HepG2 (cell line): ENCODE measurements around the gene CD70. TPM values are rescaled to one million over a fixed set of nuclear protein-coding genes. Genes with fewer than 3 reads are reported as not detected.

Experiments used
- ATAC-seq: fragments of 200-7000 bp; cut with Tn5 transposase; 3 replicates; pipeline ENCODE4 v1.9.1; 2020; ENCODE audit warnings: mild to moderate bottlenecking, moderate library complexity
- BruUV-seq: library from RNA; stranded (reverse); fragments of 400-500 nt; replicated peaks from 2 replicates; lab custom pipeline; 2021; lab: Mats Ljungman, UMichigan
- CTCF ChIA-PET: fragments of 300-600 bp; formaldehyde crosslinking; extraction: SDS; loops from one replicate; lab custom pipeline; 2021; ENCODE audit warnings: low total read pairs, inconsistent platforms, low intra/inter-chr PET ratio; lab: Yijun Ruan, JAX
- POLR2A ChIA-PET: fragments of 350-600 bp; sonication (Branson Sonifier 250); formaldehyde crosslinking; loops from one replicate; lab custom pipeline; 2020; ENCODE audit warnings: antibody characterized with exemption, inconsistent platforms; lab: Yijun Ruan, JAX
- DNase-seq: peaks from one replicate; pipeline ENCODE4 v3.0.0-alpha.2; 2015; ENCODE audit warnings: low spot score
- FAIRE-seq: peaks from 3 replicates; lab custom pipeline; 2011; peaks lifted over from hg19 to GRCh38; lab: Jason Lieb, UNC
- H2AFZ ChIP-seq: one replicate; pipeline ENCODE4 v1.6.1; 2011; ENCODE audit warnings: low read length, inconsistent platforms
- H3K27ac ChIP-seq: fragments of 300-600 bp; 3 replicates; pipeline ENCODE4 v1.8.0; 2011; ENCODE audit warnings: mixed run types, mild to moderate bottlenecking, mixed read lengths, low read length, inconsistent platforms; ENCODE audit not compliant: insufficient read depth; ENCODE audit errors: extremely low read length
- H3K27me3 ChIP-seq, 2 experiments: fragments of 200-600 bp in 1 of 2; 2 replicates in 1 of 2; 3 replicates in 1 of 2; pipeline versions ENCODE4 v1.6.0 to v1.8.0; 2011; ENCODE audit warnings: low read length in 2 of 2, mild to moderate bottlenecking in 2 of 2, moderate library complexity in 2 of 2, inconsistent platforms in 1 of 2; ENCODE audit not compliant: insufficient read depth in 2 of 2, control insufficient read depth in 1 of 2
- H3K36me3 ChIP-seq, 2 experiments: fragments of 200-600 bp in 1 of 2; replicated peaks in 1 of 2; 2 replicates in 1 of 2; 3 replicates in 1 of 2; pipeline versions ENCODE4 v1.5.1 to v1.8.0; 2011; ENCODE audit warnings: low read length in 2 of 2, inconsistent platforms in 1 of 2; ENCODE audit not compliant: insufficient read depth in 2 of 2, control insufficient read depth in 1 of 2
- H3K4me1 ChIP-seq: 2 replicates; pipeline ENCODE4 v1.5.1; 2012; ENCODE audit warnings: low read length, inconsistent platforms; ENCODE audit not compliant: insufficient read depth
- H3K4me2 ChIP-seq: 2 replicates; pipeline ENCODE4 v1.6.0; 2011; ENCODE audit warnings: low read depth, low read length, inconsistent platforms
- H3K4me3 ChIP-seq, 3 experiments: fragments of 200-600 bp in 1 of 3; sonication (generic), shearing (Covaris generic) in 1 of 3; replicated peaks in 1 of 3; 2 replicates each; pipeline ENCODE4 v1.5.1; 2011 to 2016; ENCODE audit warnings: low read length in 3 of 3, inconsistent platforms in 2 of 3, low read depth in 2 of 3, mild to moderate bottlenecking in 2 of 3, control low read depth in 1 of 3, mixed read lengths in 1 of 3; ENCODE audit not compliant: insufficient read depth in 1 of 3
- H3K79me2 ChIP-seq: one replicate; pipeline ENCODE4 v1.6.1; 2011; ENCODE audit warnings: low read length, inconsistent platforms; ENCODE audit not compliant: insufficient read depth
- H3K9ac ChIP-seq: 2 replicates; pipeline ENCODE4 v1.6.0; 2011; ENCODE audit warnings: mild to moderate bottlenecking, low read depth, low read length, inconsistent platforms; ENCODE audit not compliant: insufficient read depth
- H3K9me3 ChIP-seq: 2 replicates; pipeline ENCODE4 v1.5.1; 2012; ENCODE audit warnings: mild to moderate bottlenecking, low read length
- H4K20me1 ChIP-seq: 2 replicates; pipeline ENCODE4 v1.6.0; 2011; ENCODE audit warnings: inconsistent platforms, mild to moderate bottlenecking, low read length, moderate library complexity; ENCODE audit not compliant: insufficient read depth
- FOXA1 ChIP-seq, 2 experiments: fragments of 450-650 bp in 1 of 2; sonication (generic) in 1 of 2; formaldehyde crosslinking in 1 of 2; IDR thresholded peaks; 2 replicates each; pipeline versions ENCODE4 v1.4.0 to v1.6.1; 2016 to 2020; ENCODE audit warnings: missing genetic modification reagents in 1 of 2
- FOXA3 ChIP-seq: IDR thresholded peaks from 2 replicates; pipeline ENCODE4 v1.6.1; 2016; ENCODE audit warnings: missing genetic modification reagents, missing compliant biosample characterization
- KDM1A ChIP-seq: IDR thresholded peaks from 2 replicates; pipeline ENCODE4 v1.6.1; 2016; ENCODE audit warnings: missing compliant biosample characterization
- MED13 ChIP-seq: sonication (generic); formaldehyde crosslinking; IDR thresholded peaks from 2 replicates; pipeline ENCODE4 v1.5.0; 2020; ENCODE audit warnings: missing genetic modification reagents
- NCOA2 ChIP-seq: sonication (generic); formaldehyde crosslinking; IDR thresholded peaks from 2 replicates; pipeline ENCODE4 v1.8.0; 2022; ENCODE audit warnings: inconsistent platforms
- NFYB ChIP-seq: sonication (generic); formaldehyde crosslinking; IDR thresholded peaks from 2 replicates; pipeline ENCODE4 v1.4.0; 2020; ENCODE audit warnings: missing genetic modification reagents
- NPAS2 ChIP-seq: sonication (generic); formaldehyde crosslinking; IDR thresholded peaks from 2 replicates; pipeline ENCODE4 v1.8.0; 2022; ENCODE audit warnings: mild to moderate bottlenecking, missing genetic modification reagents, borderline replicate concordance
- NR2F1 ChIP-seq, 2 experiments: fragments of 450-650 bp in 1 of 2; formaldehyde crosslinking in 1 of 2; IDR thresholded peaks; 2 replicates each; pipeline versions ENCODE4 v1.5.0 to v1.6.1; 2016 to 2020; ENCODE audit warnings: mild to moderate bottlenecking in 1 of 2, missing compliant biosample characterization in 1 of 2, missing genetic modification reagents in 1 of 2, moderate library complexity in 1 of 2
- SMAD9 ChIP-seq: sonication (generic); formaldehyde crosslinking; IDR thresholded peaks from 2 replicates; pipeline ENCODE4 v1.5.1; 2020; ENCODE audit warnings: mild to moderate bottlenecking, missing genetic modification reagents
- ZBTB21 ChIP-seq: sonication (generic); formaldehyde crosslinking; IDR thresholded peaks from 2 replicates; pipeline ENCODE4 v1.4.0; 2020; ENCODE audit warnings: missing genetic modification reagents
- ZBTB49 ChIP-seq: sonication (generic); formaldehyde crosslinking; IDR thresholded peaks from 2 replicates; pipeline ENCODE4 v1.4.0; 2020; ENCODE audit warnings: missing genetic modification reagents, borderline replicate concordance
- ZFP36L2 ChIP-seq: sonication (generic); formaldehyde crosslinking; IDR thresholded peaks from 2 replicates; pipeline ENCODE4 v1.4.0; 2020; ENCODE audit warnings: missing genetic modification reagents
- ZNF253 ChIP-seq: sonication (generic); formaldehyde crosslinking; IDR thresholded peaks from 2 replicates; pipeline ENCODE4 v1.8.0; 2022; ENCODE audit warnings: mild to moderate bottlenecking, missing genetic modification reagents, borderline replicate concordance
- ZNF432 ChIP-seq: sonication (generic); formaldehyde crosslinking; IDR thresholded peaks from 2 replicates; pipeline ENCODE4 v1.5.0; 2020; ENCODE audit warnings: missing genetic modification reagents, mild to moderate bottlenecking, borderline replicate concordance
- ZNF484 ChIP-seq: sonication (generic); formaldehyde crosslinking; IDR thresholded peaks from 2 replicates; pipeline ENCODE4 v1.5.1; 2020; ENCODE audit warnings: mild to moderate bottlenecking, low read depth, missing genetic modification reagents, borderline replicate concordance
- WGBS: methylation state at CpG from one replicate; pipeline ENCODE4 v1.1.6; 2017; ENCODE audit warnings: low lambda C conversion rate; 5-methylcytosine and 5-hydroxymethylcytosine counted together
- in situ Hi-C: cut with HindIII; loops from 2 replicates; pipeline ENCODE4 v1.10.0; 2017; ENCODE audit warnings: low pct_unique_long_range_greater_than_20kb; ENCODE audit not compliant: extremely low pct_ligation_motif_present
- intact Hi-C: fragments of 100-400 bp; cut with micrococcal nuclease; formaldehyde crosslinking; loops from one replicate; pipeline ENCODE4 v1.10.0; 2022; ENCODE audit not compliant: unreplicated experiment
- polyA plus RNA-seq, 8 experiments: library from polyadenylated mRNA; depleted of rRNA in 3 of 8; stranded (reverse) in 7 of 8; unstranded in 1 of 8; fragments of >200 nt; fragmentation: Illumina TruSeq in 4 of 8; extraction: Trizol in 4 of 8; gene quantifications; 2 replicates each; pipeline versions ENCODE4 v1.2.1 to v1.2.3, GENCODE V29; 2011 to 2016; ENCODE audit warnings: low read depth in 4 of 8, missing spikeins in 1 of 8, mixed read lengths in 1 of 8; ENCODE audit not compliant: insufficient read depth in 1 of 8
- total RNA-seq, 5 experiments: library from RNA; depleted of rRNA; stranded (reverse); fragments of >200 nt; fragmentation: Illumina TruSeq; extraction: Trizol; gene quantifications; 2 replicates each; pipeline ENCODE4 v1.2.3, GENCODE V29; 2016; ENCODE audit warnings: low read depth in 1 of 5
- TF ChIP-seq, protein P1 (sequence below): sonication (generic); formaldehyde crosslinking; IDR thresholded peaks from 2 replicates; pipeline ENCODE4 v1.4.0; 2020; ENCODE audit warnings: missing genetic modification reagents, mild to moderate bottlenecking, borderline replicate concordance
- TF ChIP-seq, protein P2 (sequence below): sonication (generic); formaldehyde crosslinking; IDR thresholded peaks from 2 replicates; pipeline ENCODE4 v1.4.0; 2020; ENCODE audit warnings: missing genetic modification reagents

Gene CD70
- total and polyA plus RNA-seq, 2 of the 13 experiments (the other 11 are each of a cell fraction or from before 2014, with no cell fraction given): 0.13 TPM; not detected in 1

DNA sequence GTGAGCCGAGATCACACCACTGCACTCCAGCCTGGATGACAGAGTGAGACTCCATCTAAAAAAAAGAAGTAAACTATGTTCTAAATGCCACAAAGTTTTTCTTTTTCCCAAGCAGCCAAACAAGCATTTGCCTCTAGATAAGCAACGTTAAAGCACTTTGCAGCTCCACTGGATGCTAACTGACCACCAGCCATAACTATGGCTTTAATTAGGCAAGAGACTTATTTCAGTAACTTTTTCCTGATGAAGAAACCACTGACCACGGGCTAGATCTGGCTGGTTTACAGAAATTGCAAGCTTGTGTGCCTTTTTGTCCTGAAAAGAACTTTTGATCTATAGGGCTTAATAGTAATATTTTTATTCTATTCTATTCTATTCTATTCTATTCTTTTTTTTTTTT lies 22.1 kb downstream of the CD70 start (continued):
- no peak for TF ChIP-seq MED13 (CRISPR knock-in tag)
- TF ChIP-seq ZFP36L2 (CRISPR knock-in tag): no peak
- no peak for TF ChIP-seq ZBTB49 (CRISPR knock-in tag)
- TF ChIP-seq, protein P1, sequence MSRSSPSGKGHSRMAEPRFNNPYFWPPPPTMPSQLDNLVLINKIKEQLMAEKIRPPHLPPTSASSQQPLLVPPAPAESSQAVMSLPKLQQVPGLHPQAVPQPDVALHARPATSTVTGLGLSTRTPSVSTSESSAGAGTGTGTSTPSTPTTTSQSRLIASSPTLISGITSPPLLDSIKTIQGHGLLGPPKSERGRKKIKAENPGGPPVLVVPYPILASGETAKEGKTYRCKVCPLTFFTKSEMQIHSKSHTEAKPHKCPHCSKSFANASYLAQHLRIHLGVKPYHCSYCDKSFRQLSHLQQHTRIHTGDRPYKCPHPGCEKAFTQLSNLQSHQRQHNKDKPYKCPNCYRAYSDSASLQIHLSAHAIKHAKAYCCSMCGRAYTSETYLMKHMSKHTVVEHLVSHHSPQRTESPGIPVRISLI (CRISPR knock-in tag): no peak
- no peak for TF ChIP-seq ZNF484 (CRISPR knock-in tag)
- TF ChIP-seq, all 625 proteins: peak for 0

DNA sequence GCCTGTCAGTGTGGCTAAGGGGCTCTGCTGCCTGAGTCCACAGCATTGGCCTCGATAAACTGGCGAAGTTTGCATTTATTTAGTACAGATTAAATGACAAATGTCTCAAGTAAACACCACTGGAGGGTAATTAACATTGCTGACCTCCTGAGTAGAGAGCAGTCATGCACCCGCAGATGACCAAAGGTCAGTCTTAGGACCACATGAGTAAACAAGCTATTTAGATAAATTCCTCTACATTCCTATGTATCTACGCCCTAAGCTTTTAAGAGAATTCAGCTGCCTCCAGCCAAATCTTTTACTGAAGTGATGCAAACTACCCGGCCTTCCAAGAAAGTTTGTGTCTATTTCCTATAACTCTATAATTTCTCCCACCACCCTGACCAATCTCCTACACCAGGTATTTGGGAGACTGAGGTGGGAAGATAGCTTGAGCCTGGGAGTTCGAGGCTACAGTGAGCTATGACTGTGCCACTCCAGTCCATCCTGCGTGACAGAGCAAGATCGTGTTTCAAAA lies 22.9 kb downstream of the CD70 start:
- BruUV-seq: no TSS peak
- FAIRE-seq: no peak
- no peak overlapping the region for H3K4me3 ChIP-seq
- in situ Hi-C loops: no loop called here
- no peak overlapping the region for H3K9ac ChIP-seq
- H3K4me1 ChIP-seq: no peaks in the 10 kb centered on the region
- peaks cover 0 to 2% of the 10 kb centered on the region in 2 experiments; a peak in 1 of 5 replicates for H3K27me3 ChIP-seq
- TF ChIP-seq, protein P2, sequence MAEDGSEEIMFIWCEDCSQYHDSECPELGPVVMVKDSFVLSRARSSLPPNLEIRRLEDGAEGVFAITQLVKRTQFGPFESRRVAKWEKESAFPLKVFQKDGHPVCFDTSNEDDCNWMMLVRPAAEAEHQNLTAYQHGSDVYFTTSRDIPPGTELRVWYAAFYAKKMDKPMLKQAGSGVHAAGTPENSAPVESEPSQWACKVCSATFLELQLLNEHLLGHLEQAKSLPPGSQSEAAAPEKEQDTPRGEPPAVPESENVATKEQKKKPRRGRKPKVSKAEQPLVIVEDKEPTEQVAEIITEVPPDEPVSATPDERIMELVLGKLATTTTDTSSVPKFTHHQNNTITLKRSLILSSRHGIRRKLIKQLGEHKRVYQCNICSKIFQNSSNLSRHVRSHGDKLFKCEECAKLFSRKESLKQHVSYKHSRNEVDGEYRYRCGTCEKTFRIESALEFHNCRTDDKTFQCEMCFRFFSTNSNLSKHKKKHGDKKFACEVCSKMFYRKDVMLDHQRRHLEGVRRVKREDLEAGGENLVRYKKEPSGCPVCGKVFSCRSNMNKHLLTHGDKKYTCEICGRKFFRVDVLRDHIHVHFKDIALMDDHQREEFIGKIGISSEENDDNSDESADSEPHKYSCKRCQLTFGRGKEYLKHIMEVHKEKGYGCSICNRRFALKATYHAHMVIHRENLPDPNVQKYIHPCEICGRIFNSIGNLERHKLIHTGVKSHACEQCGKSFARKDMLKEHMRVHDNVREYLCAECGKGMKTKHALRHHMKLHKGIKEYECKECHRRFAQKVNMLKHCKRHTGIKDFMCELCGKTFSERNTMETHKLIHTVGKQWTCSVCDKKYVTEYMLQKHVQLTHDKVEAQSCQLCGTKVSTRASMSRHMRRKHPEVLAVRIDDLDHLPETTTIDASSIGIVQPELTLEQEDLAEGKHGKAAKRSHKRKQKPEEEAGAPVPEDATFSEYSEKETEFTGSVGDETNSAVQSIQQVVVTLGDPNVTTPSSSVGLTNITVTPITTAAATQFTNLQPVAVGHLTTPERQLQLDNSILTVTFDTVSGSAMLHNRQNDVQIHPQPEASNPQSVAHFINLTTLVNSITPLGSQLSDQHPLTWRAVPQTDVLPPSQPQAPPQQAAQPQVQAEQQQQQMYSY: no peak
- TF ChIP-seq NFYB (no peak), ZBTB21 (CRISPR knock-in tag) (no peak), NR2F1 (CRISPR knock-in tag; IDR thresholded peaks at IDR 0.05) (peak in 1 of 2 experiments; percentile 62; a peak in 2 of 4 replicates), NPAS2 (CRISPR knock-in tag) (no peak), ZNF253 (CRISPR knock-in tag) (peak; percentile 96), FOXA1 (IDR thresholded peaks at IDR 0.05) (no peak), FOXA1 (CRISPR knock-in tag; IDR thresholded peaks at IDR 0.05) (peak; percentile 50), KDM1A (CRISPR knock-in tag) (no peak), NCOA2 (no peak), ZNF432 (CRISPR knock-in tag) (no peak), FOXA3 (CRISPR knock-in tag) (peak; percentile 51; the same call in 1 of the 2 replicates), SMAD9 (CRISPR knock-in tag) (no peak)
- TF ChIP-seq, all 625 proteins: peak for 4
- Histone ChIP-seq H3K4me2 (no peak overlapping the region), H4K20me1 (no peaks in the 10 kb centered on the region), H3K27ac (no peak overlapping the region), H3K9me3 (peaks cover 32% of the 10 kb centered on the region), H2AFZ (no peak overlapping the region), H3K79me2 (no peaks in the 10 kb centered on the region), H3K36me3 (no peaks in the 10 kb centered on the region)
- ATAC-seq (no peak), DNase-seq (peak; percentile 29)
- POLR2A ChIA-PET: no interaction called here
- WGBS: 7% methylated on average over 8 of the region's 8 CpGs
- CTCF ChIA-PET: no interaction called here
- intact Hi-C loops: no loop called here
